HFFc6 (cell line): Measurements from ENCODE around the gene ATG4A. TPM values are rescaled to one million over a fixed set of nuclear protein-coding genes. Genes with fewer than 3 reads are reported as not detected.
A peak's percentile ranks its signal among the peaks of the same experiment; 100 is the strongest.

Experiments used
- DNase-seq: peaks from one replicate; pipeline ENCODE4 v3.0.0-alpha.2; 2018
- H3K27ac Mint-ChIP-seq: 2 replicates; pipeline ENCODE4 v1.8.0; 2020; ENCODE audit warnings: mild to moderate bottlenecking, mixed read lengths
- H3K27me3 Mint-ChIP-seq: 2 replicates; pipeline ENCODE4 v1.8.0; 2021; ENCODE audit warnings: mild to moderate bottlenecking, moderate library complexity, mixed read lengths; ENCODE audit not compliant: insufficient read depth
- H3K36me3 Mint-ChIP-seq: 2 replicates; pipeline ENCODE4 v1.8.0; 2021; ENCODE audit warnings: low read depth, mixed read lengths
- H3K4me1 Mint-ChIP-seq: 2 replicates; pipeline ENCODE4 v1.8.0; 2020; ENCODE audit warnings: low read depth, mixed read lengths
- H3K4me3 Mint-ChIP-seq: 2 replicates; pipeline ENCODE4 v1.8.0; 2020; ENCODE audit warnings: mild to moderate bottlenecking, moderate library complexity, mixed read lengths
- H3K9me3 Mint-ChIP-seq: 2 replicates; pipeline ENCODE4 v1.8.0; 2020; ENCODE audit warnings: mild to moderate bottlenecking, mixed read lengths
- CTCF ChIP-seq: fragments of 200-600 bp; sonication (generic); IDR thresholded peaks from 2 replicates; pipeline ENCODE4 v1.5.0; 2021; ENCODE audit warnings: antibody characterized with exemption, mild to moderate bottlenecking
- total RNA-seq, 6 experiments: library from RNA; stranded (reverse); fragmentation: NEBNext Ultra II Directional; extraction: Animal tissue kit (Norgen Biotek cat#: 25700); gene quantifications; 2 replicates in 1 of 6; 3 replicates in 5 of 6; pipeline ENCODE4 v1.2.3, GENCODE V29; 2021

The ATG4A gene
- total RNA-seq, 6 experiments from 2014 or later: 11.6 to 15.0 (median 13.4) TPM

DNA sequence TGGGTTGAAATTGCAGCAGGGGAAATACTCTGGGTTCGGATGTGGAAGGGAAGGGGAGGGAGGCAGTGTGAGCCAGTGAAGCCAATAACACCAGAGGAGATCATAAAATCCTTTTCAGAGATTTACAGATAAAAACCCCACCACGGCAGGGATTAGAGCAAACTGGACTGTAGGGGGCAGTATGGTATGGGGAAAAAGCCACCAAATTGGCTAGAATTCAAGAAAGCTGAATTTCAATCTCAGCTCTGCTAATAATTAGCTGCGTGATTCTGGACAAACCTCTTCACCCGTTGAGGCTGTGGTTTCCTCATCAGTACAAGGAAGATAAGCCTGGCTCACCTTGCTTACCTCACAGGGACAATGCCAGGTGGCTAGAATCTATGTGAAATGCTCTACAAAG, 108.1 kb downstream of the ATG4A start:
- H3K4me1 Mint-ChIP-seq: no peaks in the 10 kb centered on the region
- H3K4me3 Mint-ChIP-seq: no peak overlapping the region
- peaks cover 7% of the 10 kb centered on the region for H3K27me3 Mint-ChIP-seq
- H3K9me3 Mint-ChIP-seq: no peaks in the 10 kb centered on the region
- peak; percentile 1 for DNase-seq
- no peak overlapping the region for H3K27ac Mint-ChIP-seq
- H3K36me3 Mint-ChIP-seq: no peaks in the 10 kb centered on the region
- TF ChIP-seq CTCF: peak; percentile 77

GRCh38 chrX:108203540-108203939, 112.0 kb downstream of the ATG4A start:
- no peaks in the 10 kb centered on the region for H3K9me3 Mint-ChIP-seq
- no peak overlapping the region for H3K27ac Mint-ChIP-seq
- no peak overlapping the region for H3K4me3 Mint-ChIP-seq
- H3K36me3 Mint-ChIP-seq: no peaks in the 10 kb centered on the region
- TF ChIP-seq CTCF: no peak
- no peaks in the 10 kb centered on the region for H3K4me1 Mint-ChIP-seq
- H3K27me3 Mint-ChIP-seq: peaks cover 10% of the 10 kb centered on the region
- DNase-seq: no peak

Other genes with a start within 250 kb of the ATG4A start
- gene TEX13B, start 109.4 kb upstream of the ATG4A start, total RNA-seq: not detected
- gene VSIG1, start 46.7 kb upstream of the ATG4A start, total RNA-seq: not detected
- gene PSMD10, start 236 bp upstream of the ATG4A start, total RNA-seq: 10 to 100 TPM; 66.1 to 73.8 (median 69.2) TPM